ENCODE measurements around the gene TOM1.

Gene TOM1

GRCh38 chr22:35324762-35325161 is 25.1 kb downstream of the TOM1 start:
- no peak for DNase-seq

- no peak for DNase-seq
Measured at GRCh38 chr22:35325209-35325608, 25.5 kb downstream of the TOM1 start.

DNA sequence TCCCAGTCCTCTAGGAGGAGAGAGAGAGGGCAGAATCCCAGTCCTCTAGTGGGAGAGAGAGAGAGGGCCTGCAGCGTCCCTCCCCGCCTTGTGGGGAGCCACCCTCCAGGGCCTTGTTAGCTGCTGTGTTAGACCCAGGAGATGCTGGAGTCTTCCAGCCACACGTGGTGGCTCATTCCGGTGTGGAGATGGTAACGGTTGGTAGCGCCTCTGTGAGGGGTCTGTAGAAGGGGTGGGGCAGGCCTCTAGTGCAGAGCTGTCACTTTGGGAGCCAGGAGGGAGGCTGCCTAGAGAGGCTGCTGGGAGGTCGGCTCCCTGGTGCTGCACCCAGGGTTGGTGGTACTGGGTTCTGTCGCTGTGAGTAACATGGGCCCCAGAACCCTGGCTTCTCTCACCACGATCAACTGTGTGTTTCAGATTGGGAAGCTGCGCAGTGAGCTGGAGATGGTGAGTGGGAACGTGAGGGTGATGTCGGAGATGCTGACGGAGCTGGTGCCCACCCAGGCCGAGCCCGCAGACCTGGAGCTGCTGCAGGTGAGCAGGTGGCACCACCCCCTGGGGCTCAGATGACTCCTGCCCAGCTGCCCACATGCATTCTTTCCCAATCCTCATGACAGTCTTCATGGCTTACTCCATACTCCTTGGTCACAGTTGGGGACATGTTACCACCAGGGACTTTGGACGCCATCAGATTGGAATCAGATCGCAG is 27.3 kb downstream of the TOM1 start:
- no peak for DNase-seq

DNA sequence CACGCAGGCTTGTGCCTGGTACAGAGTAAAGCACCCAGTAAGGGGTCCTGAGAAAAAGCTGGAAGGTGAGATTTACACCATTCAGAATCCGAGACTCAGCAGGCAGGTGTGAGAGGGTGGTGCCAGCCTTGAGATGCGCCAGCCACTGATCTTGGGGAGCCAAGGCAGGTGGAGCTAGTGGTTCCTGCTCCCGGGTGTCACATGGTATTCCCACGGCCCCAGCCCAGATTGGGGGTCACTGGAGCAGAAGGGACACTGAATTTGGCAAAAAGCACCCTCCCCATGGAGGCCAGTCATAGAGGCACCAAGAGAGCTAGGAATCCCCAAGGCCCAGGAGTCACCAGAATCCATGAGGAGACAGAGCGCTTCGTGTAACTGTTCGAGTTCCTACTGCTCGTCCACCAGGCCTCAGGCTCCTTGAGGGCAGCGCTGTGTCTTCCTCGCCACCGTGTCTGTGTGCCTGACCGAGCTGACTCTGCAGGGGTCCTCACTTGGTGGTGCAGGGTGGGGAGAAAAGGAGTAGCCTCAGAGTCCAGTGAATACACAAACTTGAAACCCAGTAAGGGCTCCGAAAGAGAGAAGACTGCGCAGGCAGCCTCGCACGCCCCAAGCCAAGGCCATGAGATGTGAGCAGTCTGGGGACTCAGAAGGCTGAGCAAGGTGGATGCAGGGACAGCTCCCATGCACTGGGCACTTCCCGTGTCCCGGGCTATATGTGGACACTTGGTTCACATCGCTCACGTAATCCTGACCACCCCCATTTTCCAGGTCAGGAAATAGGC is 28.2 kb downstream of the TOM1 start:
- DNase-seq: no peak

GRCh38 chr22:35328472-35328885 is 28.8 kb downstream of the TOM1 start:
- no peak for DNase-seq

- DNase-seq: peak in 1 of 6 experiments; percentile 8
Measured at GRCh38 chr22:35329114-35329847, 29.6 kb downstream of the TOM1 start.

- DNase-seq: peak in 5 of 6 experiments; percentile 13 to 55 (median 44)
Measured at GRCh38 chr22:35330258-35330861, 30.7 kb downstream of the TOM1 start.

DNA sequence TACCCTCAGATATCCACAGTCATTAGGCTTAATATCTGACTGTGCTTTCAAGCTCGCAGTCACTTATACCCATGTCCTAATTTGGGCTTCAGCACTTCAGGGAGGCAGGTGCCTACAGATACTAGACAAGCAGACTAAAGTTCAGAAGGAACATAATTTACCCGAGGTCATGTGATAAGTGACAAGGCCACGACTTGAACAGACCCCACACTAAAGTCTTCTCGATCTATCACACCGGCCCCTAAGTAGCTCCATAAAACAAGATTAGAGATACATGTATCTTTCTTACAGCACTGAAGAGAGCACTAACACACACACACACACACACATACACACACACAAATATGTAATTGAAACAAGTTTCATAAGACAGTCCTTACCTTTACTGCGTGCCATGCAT is 32.6 kb downstream of the TOM1 start:
- DNase-seq: no peak

DNA sequence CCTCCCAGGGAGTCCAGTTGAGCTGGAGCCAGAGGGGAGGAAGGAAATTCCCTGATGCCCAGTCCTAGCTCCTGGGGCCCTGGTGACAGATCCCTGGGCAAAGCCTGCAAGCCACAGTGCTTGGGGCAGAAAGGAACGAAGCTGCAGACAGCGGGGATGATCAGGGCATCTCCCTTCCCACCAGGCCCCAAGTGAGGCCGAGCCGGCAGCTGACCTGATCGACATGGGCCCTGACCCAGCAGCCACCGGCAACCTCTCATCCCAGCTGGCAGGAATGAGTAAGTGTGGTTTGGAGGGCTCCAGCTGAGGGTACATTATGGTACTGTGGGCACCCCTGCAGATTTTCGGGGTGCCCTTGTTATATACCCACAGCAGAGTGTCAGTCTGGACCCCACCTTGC is 33.5 kb downstream of the TOM1 start:
- no peak for DNase-seq

- no peak for DNase-seq
Measured at GRCh38 chr22:35334004-35334403, 34.3 kb downstream of the TOM1 start.

DNA sequence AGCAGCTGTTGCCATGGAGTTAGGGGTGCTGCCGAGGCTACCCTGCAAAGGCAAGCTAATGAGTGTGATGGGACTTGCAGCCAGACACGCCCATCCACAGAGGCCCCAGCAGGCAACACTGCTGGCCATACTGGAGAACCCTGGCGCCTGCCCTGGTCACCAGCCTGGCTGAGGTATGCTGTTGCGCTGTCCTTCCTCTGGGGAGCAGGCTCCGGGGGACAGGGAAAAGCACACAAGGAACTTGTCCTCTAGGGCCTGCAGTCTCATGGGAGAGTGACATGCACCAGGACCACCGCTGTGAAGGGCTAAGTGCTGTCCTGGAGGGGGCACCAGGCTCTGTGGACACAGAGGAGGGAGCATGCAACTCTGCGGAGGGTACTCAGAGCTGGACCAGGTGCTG is 35.8 kb downstream of the TOM1 start:
- DNase-seq: no peak

DNA sequence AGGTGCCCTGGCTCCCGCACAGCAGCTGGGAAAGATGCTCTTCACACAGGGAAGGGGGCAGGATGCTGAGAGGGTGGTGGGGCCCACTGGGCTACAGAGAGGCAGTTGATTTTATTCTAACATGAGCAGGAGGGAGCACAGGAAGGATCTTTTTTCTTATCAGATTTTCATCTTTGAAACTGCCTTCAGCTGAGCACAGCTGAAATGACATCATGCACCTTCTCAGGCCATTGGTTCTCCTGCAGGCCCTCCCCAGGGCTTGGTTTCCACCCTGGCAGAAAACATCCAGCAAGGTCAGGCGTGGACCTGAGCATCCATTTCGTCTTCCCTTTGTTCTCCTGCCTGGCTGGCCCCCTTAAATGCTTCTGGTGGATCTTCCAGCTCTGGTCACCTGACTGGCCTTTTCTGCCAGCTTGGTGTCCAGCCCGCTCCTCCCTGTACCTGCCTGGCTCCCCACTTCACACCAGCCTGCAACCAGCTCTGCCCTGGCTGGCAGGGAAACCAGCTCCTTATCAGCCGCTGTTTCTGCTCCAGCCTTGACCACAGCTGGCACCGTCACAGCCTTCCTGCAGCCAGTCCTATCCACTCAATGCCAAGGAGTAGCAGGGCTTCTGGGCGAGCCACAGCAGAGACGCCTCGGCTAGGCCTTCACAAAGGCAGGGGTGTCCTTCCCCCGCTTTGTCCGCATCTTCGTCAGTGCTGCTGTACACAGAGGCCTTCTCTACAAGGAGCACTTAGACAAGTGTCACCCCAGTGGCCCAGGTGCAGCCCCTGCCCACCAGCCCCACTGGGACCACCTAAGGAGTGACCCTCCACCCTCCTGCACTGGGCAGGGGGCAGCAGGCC is 36.5 kb downstream of the TOM1 start:
- no peak for DNase-seq

DNA sequence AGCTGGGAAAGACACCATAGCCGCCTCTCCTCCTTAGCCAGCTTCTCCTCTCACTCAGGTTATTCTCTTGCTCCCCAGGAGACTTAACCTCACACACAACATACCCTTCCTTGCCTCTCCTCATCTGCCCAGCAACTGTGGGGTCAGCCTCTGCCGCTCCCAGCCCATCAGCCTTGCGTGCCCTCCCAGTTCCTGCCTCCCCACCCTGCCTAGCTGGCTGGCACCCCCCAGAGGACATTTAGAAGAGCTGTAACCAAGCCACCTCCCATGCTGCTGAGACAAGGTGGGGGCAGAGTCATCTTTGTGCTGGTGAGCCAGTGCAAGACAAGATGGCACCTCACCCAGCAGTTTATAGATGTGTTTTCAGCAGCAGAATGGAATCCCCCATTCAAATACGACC is 38.2 kb downstream of the TOM1 start:
- no peak for DNase-seq

- DNase-seq: no peak
Measured at GRCh38 chr22:35341090-35341874, 41.6 kb downstream of the TOM1 start.

- DNase-seq: no peak
Measured at GRCh38 chr22:35342390-35342789, 42.7 kb downstream of the TOM1 start.

GRCh38 chr22:35343664-35344550 is 44.2 kb downstream of the TOM1 start:
- no peak for DNase-seq

DNA sequence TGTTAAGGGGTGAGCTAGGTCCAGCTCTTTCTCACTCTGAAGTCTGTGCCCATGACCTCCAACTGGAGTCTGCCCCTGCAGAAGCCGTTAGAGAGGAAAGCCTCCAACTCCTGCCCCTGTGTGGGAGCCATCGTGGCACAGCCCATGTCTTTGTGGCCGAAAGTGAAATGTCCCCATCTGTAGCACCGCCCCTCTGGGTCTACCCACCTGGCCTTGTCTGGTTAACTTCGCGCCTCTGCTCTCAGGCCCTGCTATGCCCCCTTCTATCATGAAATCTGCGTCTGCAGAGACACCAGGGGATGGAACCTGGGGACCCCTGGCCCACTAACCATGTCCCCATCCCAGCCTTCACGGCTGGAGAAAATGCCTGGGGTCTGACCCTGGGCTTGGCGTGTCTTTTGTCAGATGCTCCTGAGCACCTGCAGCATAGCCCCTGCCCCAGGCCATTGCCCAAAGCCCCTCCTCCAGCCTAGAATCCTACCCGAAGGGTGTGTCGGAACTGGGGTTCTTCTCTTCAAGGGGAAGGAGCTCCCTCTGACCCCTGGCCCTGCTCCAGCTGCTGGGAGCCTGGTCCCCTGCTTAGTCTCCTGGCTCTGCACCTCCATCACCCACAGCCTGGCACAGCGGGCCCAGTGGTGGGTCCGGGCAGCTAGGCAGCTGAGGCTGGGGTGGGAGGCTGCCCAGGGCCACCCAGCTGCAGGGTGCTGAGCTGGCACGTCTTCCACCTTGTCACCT is 45.4 kb downstream of the TOM1 start:
- DNase-seq: no peak

DNA sequence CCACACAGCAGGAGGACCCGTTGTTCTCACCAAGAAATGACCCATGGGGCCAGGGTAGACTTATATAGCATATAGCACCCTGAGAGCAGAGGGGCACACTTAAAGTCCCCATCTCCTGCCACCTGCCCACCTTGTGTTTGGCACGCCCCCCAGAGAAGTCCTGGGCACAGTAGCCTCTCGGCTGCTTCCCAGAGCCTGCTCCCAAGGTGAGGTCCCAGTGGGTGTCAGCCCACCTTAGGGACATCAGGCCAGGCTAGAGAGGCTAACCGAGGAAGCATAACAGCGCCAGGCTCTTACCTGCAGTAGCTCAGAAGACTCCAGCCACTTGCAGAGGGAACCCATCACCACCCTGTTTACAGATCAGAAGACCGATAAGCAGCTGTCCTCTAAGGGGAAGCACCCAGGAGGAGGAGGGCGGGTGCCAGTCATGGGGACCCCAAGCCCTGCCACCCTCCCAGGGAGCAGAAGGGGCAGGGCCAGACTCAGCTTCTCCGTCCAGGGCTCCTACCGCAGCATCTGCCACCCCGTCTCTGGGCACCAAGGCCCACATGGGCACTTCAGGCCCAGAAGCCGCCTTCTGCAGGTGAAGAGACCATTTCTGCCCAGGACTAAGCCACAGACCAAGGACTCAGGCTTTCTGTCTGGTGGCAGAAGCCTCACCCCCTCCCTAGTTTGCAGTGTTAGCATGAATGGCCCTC is 46.3 kb downstream of the TOM1 start:
- DNase-seq: no peak

- DNase-seq: no peak
Measured at GRCh38 chr22:35346596-35347220, 47.0 kb downstream of the TOM1 start.

Measured in stimulated activated naive CD4-positive, alpha-beta T cell (primary cell).